GM19438 (cell line): Measurements from ENCODE around the gene C11orf86.

Source experiments
- ATAC-seq: cut with Tn5 transposase; IDR thresholded peaks from one replicate; pipeline ENCODE4 v1.9.1; 2021; ENCODE audit warnings: low read depth; ENCODE audit not compliant: unreplicated experiment

C11orf86 gene

DNA sequence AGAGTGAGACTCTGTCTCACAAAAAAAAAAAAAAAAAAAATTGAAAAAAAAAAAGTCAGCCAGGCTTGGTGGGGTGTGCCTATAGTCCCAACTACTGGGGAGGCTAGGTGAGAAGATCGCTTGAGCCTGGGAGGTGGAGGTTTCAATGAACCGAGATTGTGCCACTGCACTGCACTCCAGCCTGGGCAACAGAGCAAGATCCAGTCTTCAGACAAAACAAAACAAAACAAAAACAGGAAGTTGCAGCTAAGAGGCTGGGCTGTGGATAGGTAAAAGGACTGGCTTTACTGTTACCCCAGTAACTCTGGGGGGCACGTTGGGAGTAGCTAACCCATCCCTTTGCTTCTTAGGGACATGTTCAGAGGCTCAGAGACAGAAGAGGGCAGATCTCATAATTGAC, 10.6 kb upstream of the C11orf86 start:
- ATAC-seq = no peak

DNA sequence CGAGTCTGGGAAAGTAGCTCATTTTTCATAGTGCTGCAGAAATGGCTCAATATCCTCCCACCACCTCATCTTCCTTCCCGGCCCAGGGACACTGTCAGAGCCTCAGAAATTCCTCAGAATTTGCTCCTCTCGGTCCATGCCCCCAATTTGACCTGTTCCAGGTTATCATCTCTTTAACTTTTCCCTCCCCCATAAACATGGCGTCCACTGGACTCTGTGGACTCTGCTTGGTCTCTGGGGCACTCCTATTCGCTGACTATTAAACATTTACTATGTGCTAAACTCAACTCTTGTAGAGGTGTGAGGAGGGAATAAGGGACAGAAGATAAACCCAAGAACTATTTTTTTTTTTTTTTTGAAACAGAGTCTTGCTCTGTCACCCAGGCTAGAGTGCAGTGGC, 8.8 kb upstream of the C11orf86 start:
- ATAC-seq = no peak

DNA sequence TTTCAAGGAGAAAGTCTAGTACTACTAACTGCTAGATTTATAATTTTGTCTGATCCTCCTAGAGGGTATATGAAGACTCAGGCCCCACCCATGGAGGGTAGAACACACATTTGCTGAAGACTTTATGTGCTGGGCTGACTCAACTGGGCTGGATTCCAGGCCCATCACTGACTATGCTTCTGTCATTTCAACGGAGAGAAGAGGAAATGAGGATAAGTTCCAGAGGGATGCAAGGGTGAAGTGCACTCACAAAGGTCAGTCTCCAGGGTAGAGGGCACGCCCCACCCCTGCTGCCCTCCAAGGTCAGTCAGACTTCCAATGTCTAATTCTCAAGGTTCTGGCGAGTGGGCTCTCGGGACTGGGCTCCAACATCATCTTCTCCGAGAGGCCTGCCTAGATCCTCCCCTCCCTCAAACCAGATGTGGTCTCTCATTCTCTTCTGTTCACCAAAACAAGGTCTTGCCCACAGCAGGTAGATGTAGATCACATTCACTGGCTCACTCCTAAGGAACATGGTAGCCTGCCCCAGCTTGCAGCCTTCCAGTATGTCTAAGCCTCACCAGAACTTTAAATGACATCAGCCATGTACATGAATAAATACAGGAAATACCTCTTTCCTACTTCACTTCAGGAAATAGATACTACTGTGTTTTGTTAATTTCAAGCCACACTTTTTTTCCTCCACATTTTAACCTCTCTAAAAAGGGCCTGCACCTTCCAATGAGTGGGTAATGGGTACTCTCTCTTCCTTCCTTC, 7.3 kb upstream of the C11orf86 start:
- ATAC-seq = no peak

DNA sequence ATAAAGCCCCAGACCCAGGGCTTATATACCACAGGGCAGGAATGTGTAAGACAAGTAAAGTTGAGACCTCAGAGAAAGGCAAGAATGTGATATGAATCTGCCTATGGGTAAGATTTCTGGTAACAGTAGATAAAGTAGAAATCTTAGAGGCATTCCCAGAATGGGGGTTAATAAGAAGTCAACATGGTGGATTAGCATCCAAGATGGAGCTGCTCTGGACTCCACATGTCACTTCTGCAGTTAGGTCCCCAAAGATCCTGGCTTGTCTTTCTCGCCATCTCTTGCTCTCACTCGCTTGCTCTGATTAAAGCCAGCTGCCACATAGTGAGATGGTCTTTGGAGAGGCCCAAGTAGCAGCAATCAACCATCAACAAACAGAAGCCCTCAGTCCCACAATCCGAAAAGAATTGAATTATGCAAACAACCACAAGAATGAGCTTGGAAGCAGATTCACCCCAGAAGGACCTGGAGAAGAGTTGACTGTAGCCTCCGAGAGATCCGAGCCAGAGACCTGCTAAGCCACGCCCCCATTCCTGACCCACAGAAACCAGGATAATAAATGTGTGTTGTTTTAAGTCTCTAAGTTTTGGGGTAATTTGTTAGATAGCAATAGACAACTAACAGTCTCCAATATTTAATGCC, 5.4 kb upstream of the C11orf86 start:
- no peak for ATAC-seq

DNA sequence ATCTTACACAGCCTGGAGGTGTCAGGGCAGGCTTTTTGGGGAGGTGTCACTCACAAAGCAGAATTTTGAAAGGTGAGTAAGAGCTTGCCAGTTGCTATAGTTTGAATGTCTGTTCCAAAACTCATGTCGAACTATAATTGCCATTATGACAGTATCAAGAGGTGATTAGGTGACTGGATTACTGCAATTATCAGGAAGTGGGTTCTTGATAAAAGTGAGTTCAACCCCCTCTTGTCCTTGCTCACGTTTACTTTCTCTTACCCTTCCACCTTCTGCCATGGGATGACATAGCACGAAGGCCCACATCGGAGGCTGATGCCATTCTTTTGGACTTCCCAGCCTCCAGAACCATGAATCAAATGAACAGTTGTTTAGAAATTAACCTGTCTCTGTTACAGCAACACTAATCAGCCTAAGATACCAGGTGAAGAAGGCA, 4.7 kb upstream of the C11orf86 start:
- ATAC-seq = no peak

DNA sequence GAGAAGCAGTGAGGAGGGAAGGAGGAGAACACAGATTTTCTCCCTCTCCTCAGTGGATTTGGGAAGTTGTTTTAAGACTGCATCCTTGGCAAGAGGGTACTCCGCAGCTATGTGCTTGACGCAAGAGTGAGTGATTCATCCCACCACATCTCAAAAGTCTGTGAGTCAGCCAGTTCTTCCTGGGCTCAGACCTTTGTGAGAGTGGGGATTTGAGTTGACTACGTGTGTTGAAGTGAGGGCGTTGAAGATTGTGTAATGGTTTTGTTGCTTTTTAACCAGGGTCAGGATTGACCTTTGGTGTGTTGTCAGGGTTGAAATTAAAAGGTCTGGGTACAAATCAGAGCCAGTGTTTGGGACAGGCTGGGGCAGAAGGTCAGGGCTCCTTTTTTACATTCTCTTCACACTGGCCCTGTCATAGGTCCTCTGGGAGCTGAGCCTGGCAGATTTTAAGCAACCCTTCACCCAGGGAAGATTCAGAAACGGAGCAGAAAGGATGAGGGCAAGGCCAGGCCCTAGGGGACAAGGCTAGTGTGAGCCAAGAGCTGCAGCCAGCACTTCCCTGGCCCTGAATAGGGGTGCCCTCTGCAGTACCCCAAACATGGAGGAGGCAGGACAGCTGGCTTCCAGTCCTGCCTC, 4.2 kb upstream of the C11orf86 start:
- ATAC-seq = no peak

DNA sequence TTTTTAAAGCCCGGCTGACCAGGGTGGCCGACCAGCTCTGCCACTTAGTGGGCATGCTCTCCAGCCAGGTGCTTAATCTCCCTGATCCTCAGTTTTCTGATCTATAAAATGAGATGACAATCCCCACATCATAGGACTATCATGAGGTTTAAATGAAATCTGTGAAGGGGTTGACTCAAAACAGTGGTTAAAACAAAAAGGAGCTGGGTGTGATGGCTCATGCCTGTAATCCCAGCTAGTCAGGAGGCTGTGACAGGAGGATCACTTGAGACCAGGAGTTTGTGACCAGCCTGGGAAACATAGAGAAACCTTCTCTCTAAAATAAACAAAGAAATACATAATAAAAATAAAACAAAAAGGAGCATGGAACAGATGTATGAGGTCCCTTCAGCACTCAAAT, 3.6 kb upstream of the C11orf86 start:
- no peak for ATAC-seq

DNA sequence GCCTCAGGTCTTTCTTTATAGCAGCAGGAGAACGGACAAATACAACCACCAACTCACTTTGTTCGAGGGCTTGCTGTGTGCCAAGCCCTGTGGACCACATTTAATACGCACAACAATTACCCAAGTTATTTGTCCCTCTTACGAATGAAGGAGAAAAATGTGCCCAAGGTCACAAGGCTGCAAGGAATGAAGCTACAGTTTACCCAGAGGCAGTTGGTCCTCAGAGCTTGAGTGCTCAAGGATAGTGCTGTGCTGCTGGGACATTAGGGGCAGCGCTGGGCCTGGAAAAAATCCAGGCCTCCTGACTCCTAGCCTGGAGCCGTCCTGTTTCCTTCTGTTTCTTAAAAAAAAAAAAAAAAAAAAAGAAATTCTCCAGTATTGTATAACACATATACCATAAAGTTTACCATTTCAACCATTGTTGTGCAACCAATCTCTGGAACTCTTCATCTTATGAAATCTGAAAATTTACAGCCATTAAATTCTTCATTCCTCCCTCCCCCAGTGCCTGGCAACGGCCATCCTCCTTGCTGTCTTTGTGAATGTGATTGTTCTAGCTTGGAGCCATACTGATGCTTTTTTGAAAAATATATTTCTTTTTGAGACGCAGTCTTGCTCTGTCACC, 1.0 kb upstream of the C11orf86 start:
- no peak for ATAC-seq

DNA sequence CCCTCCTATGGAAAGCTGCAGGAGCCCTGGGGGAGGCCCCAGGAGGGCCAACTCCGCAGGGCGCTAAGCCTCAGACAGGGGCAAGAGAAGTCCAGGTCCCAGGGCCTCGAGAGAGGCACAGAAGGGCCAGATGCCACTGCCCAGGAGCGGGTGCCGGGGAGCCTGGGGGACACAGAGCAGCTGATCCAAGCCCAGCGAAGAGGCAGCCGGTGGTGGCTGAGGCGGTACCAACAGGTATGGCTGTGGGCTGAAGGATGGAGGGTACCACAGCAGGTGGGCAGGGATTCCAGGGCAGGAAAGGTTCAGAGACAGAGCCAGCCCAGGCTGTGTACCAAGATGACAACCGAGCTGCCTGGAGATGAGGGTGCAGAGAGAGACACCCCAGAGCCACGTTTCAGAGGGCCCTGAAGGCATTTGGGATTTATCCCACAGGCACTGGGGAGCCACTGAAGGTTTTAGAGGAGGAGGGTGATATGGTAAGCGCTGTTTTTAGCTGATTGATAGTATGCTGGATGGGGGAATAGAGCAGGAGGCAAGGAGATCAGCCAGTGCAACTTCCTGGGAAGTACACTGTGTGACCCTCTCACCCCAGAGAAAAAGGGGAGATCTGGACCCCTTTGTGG, 412 bp downstream of the C11orf86 start:
- no peak for ATAC-seq

DNA sequence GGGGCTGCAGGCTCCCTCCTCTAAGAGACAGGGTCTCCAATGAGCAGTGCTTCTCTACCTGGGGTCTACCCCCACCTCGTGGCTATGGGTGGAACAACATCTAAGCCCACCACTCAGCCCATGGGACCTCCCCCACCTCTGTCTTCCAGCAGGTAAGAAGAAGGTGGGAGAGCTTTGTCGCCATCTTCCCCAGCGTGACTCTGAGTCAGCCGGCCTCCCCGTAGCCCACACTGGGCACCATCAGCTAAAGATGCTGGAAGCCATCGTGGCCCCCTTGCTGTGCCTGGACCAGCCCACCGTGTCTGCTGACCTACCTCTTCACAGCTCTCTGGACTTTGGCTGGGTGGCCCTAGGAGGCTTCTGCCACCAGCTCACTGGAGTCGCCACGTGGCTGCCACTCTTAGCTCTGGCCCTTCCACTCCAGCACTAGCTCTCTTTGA, 944 bp downstream of the C11orf86 start:
- no peak for ATAC-seq

DNA sequence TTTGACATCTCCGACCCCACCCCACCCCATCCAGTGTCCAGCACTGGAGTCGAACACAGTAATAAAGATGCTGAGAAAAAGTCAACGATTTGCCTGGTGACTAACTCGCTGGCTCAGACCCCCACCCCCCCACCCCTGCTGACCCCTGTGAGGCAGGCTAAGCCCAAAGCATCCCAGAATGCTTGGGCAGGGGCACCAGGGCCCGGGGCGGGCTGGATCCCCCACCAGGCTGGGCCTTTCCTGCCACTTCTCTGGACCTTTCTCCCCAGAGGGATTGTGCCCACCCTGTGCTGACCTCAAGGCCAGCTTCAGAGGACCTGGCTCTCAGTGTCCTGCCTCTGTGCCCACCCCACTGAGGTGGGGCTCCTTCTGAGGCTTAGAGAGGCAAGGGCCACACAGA, 1.8 kb downstream of the C11orf86 start:
- ATAC-seq = no peak

DNA sequence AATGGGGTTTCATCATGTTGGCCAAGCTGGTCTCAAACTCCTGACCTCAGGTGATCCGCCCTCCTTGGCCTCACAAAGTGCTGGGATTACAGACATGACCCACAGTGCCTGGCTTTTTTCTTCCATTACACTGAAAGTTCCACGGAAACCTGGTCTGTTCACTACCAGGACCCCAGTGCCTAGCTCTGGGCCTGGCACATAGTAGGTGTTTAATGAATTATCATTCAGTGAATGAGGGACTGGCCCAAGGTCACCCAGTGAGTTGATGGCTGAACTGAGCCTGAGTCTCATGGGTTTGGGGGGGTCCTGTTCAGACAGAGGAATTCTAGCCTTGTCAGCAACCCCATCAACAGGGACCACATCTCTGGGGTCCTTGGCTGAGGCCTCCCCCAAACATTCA, 3.1 kb downstream of the C11orf86 start:
- no peak for ATAC-seq

DNA sequence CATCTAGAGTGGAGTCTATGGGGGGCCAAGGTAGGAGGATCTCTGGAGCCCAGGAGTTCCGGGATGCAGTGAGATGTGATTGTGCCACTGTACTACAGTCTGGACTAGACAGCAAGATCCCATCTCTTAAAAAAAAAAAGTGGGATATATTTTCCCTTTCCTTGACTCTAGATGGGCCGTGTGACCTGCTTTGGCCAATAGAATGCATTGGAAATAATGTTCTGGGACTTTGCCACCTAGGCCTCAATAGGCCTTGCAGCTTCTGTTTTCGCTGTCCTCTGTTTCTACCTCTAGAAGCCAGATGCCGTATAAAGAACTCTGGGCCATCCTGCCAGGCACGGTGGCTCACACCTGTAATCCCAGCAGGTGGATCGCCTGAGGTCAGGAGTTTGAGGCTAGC, 3.6 kb downstream of the C11orf86 start:
- ATAC-seq = no peak

DNA sequence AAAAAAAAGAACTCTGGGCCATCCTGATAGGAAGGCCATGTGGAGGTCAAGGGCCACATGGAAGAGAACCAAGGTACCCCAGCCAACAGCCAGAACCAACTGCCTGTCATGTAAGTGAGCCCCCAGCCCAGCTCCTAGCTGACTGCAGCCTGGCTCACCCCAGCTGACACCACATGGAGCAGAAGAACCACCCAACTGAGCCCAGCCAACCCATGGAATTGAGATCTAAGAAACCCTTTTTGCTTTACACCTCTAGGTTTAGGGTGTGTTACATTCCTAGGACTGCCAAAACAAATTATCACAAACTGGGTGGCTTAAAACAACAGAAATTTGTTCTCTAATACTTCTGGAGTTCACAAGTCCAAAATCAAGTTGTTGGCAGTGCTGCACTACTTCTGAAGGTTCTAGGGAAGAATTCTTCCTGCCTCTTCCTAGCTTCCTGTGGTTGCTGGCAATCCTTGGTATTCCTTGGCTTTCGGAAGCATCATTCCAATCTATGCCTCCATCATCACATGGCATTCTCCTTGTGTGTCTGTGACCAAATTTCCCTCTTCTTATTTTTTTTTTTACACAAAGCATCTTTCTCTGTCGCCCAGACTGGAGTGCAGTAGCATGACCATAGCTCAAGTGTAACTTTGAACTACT, 4.4 kb downstream of the C11orf86 start:
- no peak for ATAC-seq

DNA sequence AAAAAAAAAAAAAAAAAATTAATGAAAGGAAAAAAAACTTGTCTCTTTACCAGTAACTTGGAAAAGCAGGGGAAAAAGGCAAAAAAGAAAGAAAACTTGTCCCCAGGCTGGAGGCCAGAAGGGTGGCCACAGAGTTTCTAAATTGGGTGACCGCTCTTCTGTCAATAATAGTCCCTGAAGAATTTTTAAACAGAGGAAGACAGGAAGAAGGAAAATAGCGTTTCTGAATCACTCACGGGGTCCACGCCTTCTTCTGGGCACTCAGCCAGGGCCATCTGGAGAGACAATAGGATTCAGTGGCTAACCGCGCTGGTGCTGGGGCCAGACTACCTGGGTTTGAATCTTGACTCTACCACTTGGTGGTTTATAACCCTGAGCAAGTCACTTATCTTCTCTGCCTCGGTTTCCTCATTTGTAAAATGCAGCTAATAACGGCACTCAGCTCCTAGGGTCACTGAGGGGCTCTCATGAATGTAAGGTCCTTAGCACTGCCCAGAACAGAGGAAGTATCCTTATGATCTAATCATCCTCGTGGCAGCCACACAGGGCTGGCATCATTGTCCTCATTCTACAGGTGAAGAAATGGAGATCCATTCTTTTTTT, 7.0 kb downstream of the C11orf86 start:
- no peak for ATAC-seq

DNA sequence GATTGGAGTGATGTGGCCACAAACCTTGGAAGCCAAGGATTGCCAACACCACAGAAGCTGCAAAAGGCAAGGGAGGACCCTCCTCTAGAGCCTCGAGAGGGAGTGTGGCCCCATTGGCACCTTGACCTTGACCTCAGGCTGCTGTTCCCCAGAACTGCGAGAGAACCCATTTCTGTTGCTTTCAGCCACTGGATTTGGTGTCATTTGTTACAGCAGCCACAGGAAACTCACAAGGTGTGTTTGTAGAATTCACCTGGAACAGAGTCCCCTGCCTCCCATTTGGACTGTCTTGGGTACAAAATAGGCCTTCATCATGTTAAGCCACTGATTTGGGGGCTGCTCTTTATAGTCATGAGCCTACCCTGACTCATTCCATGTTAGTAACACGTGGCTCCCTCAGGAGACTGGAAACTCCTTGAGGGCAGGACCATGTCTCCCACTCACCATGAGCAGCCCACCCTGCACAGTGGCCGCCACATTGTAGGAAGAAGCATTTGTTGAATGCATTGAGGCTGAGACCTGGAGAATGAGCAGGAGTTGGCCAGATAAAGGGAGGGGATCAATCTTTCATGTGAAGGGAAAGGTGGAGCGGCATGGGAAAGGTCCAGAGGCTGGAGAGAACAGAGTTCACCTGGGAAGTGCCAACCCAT, 8.3 kb downstream of the C11orf86 start:
- ATAC-seq = no peak

DNA sequence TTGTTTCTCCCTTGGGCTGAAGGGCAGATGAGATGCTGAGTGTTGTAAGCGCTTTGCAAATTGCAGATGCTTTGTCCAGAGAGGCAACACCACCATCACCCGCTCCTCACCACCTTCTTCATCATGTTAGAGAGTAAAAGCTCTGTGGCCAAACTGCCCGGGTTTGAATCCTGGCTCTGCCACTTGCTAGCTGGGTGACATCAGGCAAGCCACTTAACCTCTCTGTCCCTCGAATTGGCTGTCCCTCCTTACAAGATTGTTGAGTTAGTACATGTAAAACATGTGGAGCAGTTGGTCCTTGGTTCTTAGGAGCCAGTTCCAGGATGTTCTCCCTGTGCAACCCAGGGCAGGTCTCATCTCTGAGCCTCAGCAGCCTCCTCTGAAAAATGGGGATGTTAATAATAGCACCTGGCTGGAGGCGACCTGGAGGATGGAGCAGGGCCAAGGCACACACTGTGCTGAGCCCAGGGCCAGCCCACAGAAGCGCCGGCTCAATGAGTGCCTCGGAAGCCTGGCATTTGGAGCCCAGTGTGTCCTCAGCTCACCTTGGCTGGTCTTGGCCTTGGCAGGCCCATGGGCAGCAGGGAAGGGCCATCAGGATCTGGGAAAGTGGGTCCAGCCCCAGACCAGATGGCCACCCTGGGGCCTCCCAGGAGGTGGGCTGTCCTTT, 10.5 kb downstream of the C11orf86 start:
- no peak for ATAC-seq

DNA sequence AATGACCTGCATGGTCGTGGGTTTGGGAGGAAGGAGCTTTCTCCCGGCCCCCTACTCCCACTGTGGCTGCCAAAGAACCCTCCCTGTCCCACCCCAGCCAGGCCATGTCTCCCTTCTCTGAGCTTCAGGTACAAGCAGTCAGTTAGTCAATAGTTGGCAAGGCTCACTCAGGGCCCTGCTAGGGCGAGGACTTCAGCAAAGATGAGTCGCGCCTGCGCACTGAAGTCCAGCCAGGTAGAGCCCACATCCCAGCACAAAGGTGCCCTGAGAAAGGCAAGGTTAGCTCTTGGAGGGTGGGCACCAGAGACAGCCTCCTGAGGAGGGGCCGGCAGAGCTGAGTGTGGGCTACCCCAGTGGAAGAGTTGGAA, 11.1 kb downstream of the C11orf86 start:
- no peak for ATAC-seq

DNA sequence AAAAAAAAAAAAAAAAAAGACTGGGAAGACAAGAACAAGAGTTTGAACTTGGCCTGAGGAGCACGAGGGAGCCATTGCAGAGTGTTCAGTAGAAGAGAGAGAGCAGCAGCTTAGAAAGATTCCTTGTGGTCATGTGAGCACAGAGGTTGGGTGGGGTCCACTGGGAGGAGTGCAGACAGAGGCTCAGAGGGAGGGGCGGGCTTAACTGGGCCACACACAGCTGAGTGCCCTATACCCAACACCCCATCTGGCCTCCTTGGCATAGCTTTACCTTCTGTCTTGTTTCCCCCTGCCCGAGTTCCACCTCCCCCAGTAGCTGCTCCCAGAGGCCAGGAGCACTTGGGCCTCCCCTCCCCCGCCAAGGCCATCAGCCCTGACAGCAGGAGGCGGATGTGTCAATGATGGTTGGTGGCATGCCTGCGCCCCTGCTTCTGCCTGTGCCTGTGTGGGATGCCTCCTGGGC, 12.1 kb downstream of the C11orf86 start:
- ATAC-seq = no peak
